IMR-90 (cell line): ENCODE measurements around the gene SMIM44. TPM values are rescaled to one million over a fixed set of nuclear protein-coding genes. Genes with fewer than 3 reads are reported as not detected.

Experiments
- ATAC-seq: fragments of 200-7000 bp; cut with Tn5 transposase; 2 replicates; pipeline ENCODE4 v1.9.1; 2020; ENCODE audit warnings: low read depth, mild to moderate bottlenecking, moderate library complexity
- BruUV-seq: library from RNA; stranded (reverse); fragments of 400-500 nt; replicated peaks from 2 replicates; lab custom pipeline; 2021; lab: Mats Ljungman, UMichigan
- CTCF ChIA-PET: fragments of 300-600 bp; formaldehyde crosslinking; extraction: SDS; loops from one replicate; lab custom pipeline; 2021; ENCODE audit warnings: antibody characterized with exemption; lab: Yijun Ruan, JAX
- POLR2A ChIA-PET: fragments of 300-600 bp; sonication (Branson Sonifier 250); formaldehyde crosslinking; loops from one replicate; lab custom pipeline; 2022; ENCODE audit warnings: antibody characterized with exemption; ENCODE audit not compliant: unreplicated experiment; lab: Charles Lee
- DNase-seq: peaks from one replicate; pipeline ENCODE4 v3.0.0; 2013
- H2AFZ ChIP-seq: replicated peaks from 2 replicates; pipeline ENCODE3; 2013; ENCODE audit warnings: low read length, mild to moderate bottlenecking; ENCODE audit not compliant: poor library complexity
- H2AK5ac ChIP-seq: 2 replicates; pipeline ENCODE4 v1.6.1; 2013; ENCODE audit warnings: low read depth, low read length, inconsistent platforms
- H2AK9ac ChIP-seq: replicated peaks from 2 replicates; pipeline ENCODE3; 2013; ENCODE audit warnings: mild to moderate bottlenecking, low read depth, low read length, moderate library complexity; ENCODE audit not compliant: poor library complexity
- H2BK120ac ChIP-seq: 2 replicates; pipeline ENCODE4 v1.6.1; 2013; ENCODE audit warnings: low read depth, low read length, inconsistent platforms
- H2BK15ac ChIP-seq: 3 replicates; pipeline ENCODE4 v1.6.1; 2013; ENCODE audit warnings: low read depth, low read length, inconsistent platforms
- H2BK20ac ChIP-seq: 2 replicates; pipeline ENCODE4 v1.6.1; 2013; ENCODE audit warnings: low read depth, mild to moderate bottlenecking, inconsistent platforms, low read length, moderate library complexity
- H2BK5ac ChIP-seq: 2 replicates; pipeline ENCODE4 v1.6.1; 2013; ENCODE audit warnings: mild to moderate bottlenecking, low read depth, low read length, inconsistent platforms; ENCODE audit not compliant: poor library complexity, severe bottlenecking
- H3K14ac ChIP-seq: replicated peaks from 2 replicates; pipeline ENCODE4 v1.6.1; 2013; ENCODE audit warnings: low read depth, low read length, inconsistent platforms
- H3K18ac ChIP-seq: 2 replicates; pipeline ENCODE4 v1.6.1; 2013; ENCODE audit warnings: low read depth, low read length, control low read depth
- H3K23ac ChIP-seq: 2 replicates; pipeline ENCODE4 v1.6.1; 2013; ENCODE audit warnings: low read depth, low read length, inconsistent platforms
- H3K27ac ChIP-seq: 2 replicates; pipeline ENCODE4 v1.5.1; 2013; ENCODE audit warnings: mild to moderate bottlenecking, control low read depth, low read length; ENCODE audit not compliant: insufficient read depth
- H3K27me3 ChIP-seq: 2 replicates; pipeline ENCODE4 v1.6.1; 2013; ENCODE audit warnings: low read length; ENCODE audit not compliant: control insufficient read depth, insufficient read depth
- H3K36me3 ChIP-seq: 2 replicates; pipeline ENCODE4 v1.6.1; 2013; ENCODE audit warnings: low read length, mixed read lengths; ENCODE audit not compliant: control insufficient read depth, insufficient read depth
- H3K4ac ChIP-seq: 2 replicates; pipeline ENCODE4 v1.6.1; 2013; ENCODE audit warnings: low read depth, low read length, inconsistent platforms
- H3K4me1 ChIP-seq: 2 replicates; pipeline ENCODE4 v1.6.1; 2013; ENCODE audit warnings: low read length, mixed read lengths; ENCODE audit not compliant: control insufficient read depth, insufficient read depth
- H3K4me2 ChIP-seq: 2 replicates; pipeline ENCODE4 v1.6.1; 2013; ENCODE audit warnings: low read depth, mild to moderate bottlenecking, control low read depth, low read length, moderate library complexity
- H3K4me3 ChIP-seq: 2 replicates; pipeline ENCODE4 v1.5.1; 2013; ENCODE audit warnings: low read depth, mild to moderate bottlenecking, control low read depth, low read length, moderate library complexity; ENCODE audit not compliant: insufficient read depth
- H3K56ac ChIP-seq: 2 replicates; pipeline ENCODE4 v1.6.1; 2013; ENCODE audit warnings: low read length, inconsistent platforms; ENCODE audit not compliant: insufficient read depth; ENCODE audit errors: extremely low read depth
- H3K79me1 ChIP-seq, 2 experiments: 2 replicates each; pipeline ENCODE4 v1.6.1; 2013; ENCODE audit warnings: low read length in 2 of 2, inconsistent platforms in 1 of 2, low read depth in 1 of 2
- H3K9ac ChIP-seq: 2 replicates; pipeline ENCODE4 v1.6.1; 2013; ENCODE audit warnings: low read depth, low read length, control low read depth
- H3K9me1 ChIP-seq: 2 replicates; pipeline ENCODE4 v1.6.1; 2013; ENCODE audit warnings: low read length, inconsistent platforms; ENCODE audit not compliant: insufficient read depth
- H3K9me3 ChIP-seq: 2 replicates; pipeline ENCODE4 v1.6.1; 2013; ENCODE audit warnings: low read length; ENCODE audit not compliant: control insufficient read depth, insufficient read depth
- H4K20me1 ChIP-seq: 2 replicates; pipeline ENCODE4 v1.6.1; 2013; ENCODE audit warnings: low read length, inconsistent platforms; ENCODE audit not compliant: insufficient read depth
- H4K5ac ChIP-seq: 2 replicates; pipeline ENCODE4 v1.6.1; 2013; ENCODE audit warnings: mild to moderate bottlenecking, low read depth, low read length, control low read depth
- H4K8ac ChIP-seq, 2 experiments: 2 replicates each; pipeline ENCODE4 v1.6.1; 2013; ENCODE audit warnings: low read depth in 2 of 2, low read length in 2 of 2, control low read depth in 1 of 2, inconsistent platforms in 1 of 2
- H4K91ac ChIP-seq: 2 replicates; pipeline ENCODE4 v1.6.1; 2013; ENCODE audit warnings: low read depth, low read length, inconsistent platforms; ENCODE audit not compliant: insufficient read depth
- CHD1 ChIP-seq: IDR thresholded peaks from 2 replicates; pipeline ENCODE4 v1.6.1; 2012; ENCODE audit warnings: low read depth, low read length, improper control_type of control experiment
- MAZ ChIP-seq: IDR thresholded peaks from 2 replicates; pipeline ENCODE4 v1.6.1; 2012; ENCODE audit warnings: low read depth, mild to moderate bottlenecking, low read length, improper control_type of control experiment, moderate library complexity, borderline replicate concordance
- MXI1 ChIP-seq: IDR thresholded peaks from 2 replicates; pipeline ENCODE4 v1.6.1; 2012; ENCODE audit warnings: low read depth, mild to moderate bottlenecking, low read length, moderate library complexity, borderline replicate concordance
- NFE2L2 ChIP-seq: fragments of 150-350 bp; IDR thresholded peaks from 2 replicates; pipeline ENCODE4 v1.6.1; 2016; ENCODE audit warnings: low read depth, mild to moderate bottlenecking, low read length
- POLR2A ChIP-seq: IDR thresholded peaks from 2 replicates; pipeline ENCODE4 v1.6.1; 2012; ENCODE audit warnings: mild to moderate bottlenecking, low read depth, low read length
- SMC3 ChIP-seq: fragments of 150-350 bp; IDR thresholded peaks from 2 replicates; pipeline ENCODE4 v1.6.1; 2016; ENCODE audit warnings: low read depth, mild to moderate bottlenecking, antibody characterized with exemption, low read length, moderate library complexity
- whole genome bisulfite sequencing, 2 experiments: methylation state at CpG; one replicate each; pipeline versions ENCODE4 v1.1.5 to v1.1.7; 2013; ENCODE audit warnings: missing lambda C conversion rate in 2 of 2; ENCODE audit not compliant: insufficient read length in 1 of 2; ENCODE audit errors: extremely low coverage in 2 of 2; 5-methylcytosine and 5-hydroxymethylcytosine counted together
- dilution Hi-C: fragments of 300-500 bp; cut with HindIII; formaldehyde crosslinking; loops from one replicate; pipeline ENCODE4 v1.14.3; 2018; ENCODE audit warnings: low sequenced_read_pairs; ENCODE audit not compliant: unreplicated experiment
- in situ Hi-C: fragments of 300-500 bp; cut with MboI; formaldehyde crosslinking; loops from 3 replicates; pipeline ENCODE4 v1.14.3; 2019; ENCODE audit warnings: low sequenced_read_pairs, inconsistent platforms, mixed read lengths
- intact Hi-C: fragments of 100-400 bp; cut with micrococcal nuclease; formaldehyde crosslinking; loops from 2 replicates; pipeline ENCODE4 v1.10.0; 2022
- polyA plus RNA-seq, 3 experiments: library from polyadenylated mRNA; depleted of rRNA; stranded (reverse); fragments of >200 nt; gene quantifications; 2 replicates each; pipeline ENCODE4 v1.2.3, GENCODE V29; 2012; ENCODE audit warnings: low replicate concordance in 1 of 3
- total RNA-seq: library from RNA; depleted of rRNA; stranded (reverse); fragments of >200 nt; gene quantifications from 2 replicates; pipeline ENCODE4 v1.2.3, GENCODE V29; 2012
- TF ChIP-seq, protein P1 (sequence below): fragments of 150-350 bp; IDR thresholded peaks from 2 replicates; pipeline ENCODE4 v1.6.1; 2016; ENCODE audit warnings: low read depth, mild to moderate bottlenecking, low read length, moderate library complexity, borderline replicate concordance
- TF ChIP-seq, protein P2 (sequence below): conservative IDR thresholded peaks from 2 replicates; pipeline ENCODE4 v1.5.1; 2012; ENCODE audit warnings: mild to moderate bottlenecking, low read depth, low read length, improper control_type of control experiment

SMIM44 gene
- total and polyA plus RNA-seq, 2 of the 4 experiments (the other 2 are of a cell fraction) = not detected

DNA sequence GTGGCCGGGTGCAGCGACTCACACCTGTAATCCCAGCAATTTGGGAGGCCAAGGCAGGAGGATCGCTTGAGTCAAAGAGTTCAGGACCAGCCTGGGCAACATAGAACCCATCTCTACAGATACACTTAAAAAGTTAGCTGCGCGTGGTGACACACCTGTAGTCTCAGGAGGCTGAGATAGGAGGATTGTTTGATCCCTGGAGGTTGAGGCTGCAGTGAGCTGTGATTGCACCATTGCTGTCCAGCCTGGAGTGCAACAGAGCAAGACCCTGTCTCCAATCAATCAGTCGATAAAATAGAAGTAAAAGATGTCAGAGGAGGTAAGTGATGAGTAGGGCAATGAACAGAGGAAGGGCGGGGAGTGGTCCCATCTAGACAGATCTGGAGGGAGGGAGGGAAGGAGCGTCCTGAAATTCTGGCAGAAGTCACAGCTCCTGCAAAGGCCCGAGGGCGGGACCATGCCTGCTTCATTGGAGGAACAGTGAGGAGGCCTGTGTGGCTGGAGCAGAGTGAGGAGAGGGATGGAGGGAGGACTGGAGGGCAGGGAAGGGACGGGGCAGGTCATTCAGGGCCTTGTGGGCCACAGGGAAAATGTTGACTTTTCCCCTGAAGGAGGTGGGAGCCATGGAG lies 12.6 kb downstream of the SMIM44 start:
- no peaks in the 10 kb centered on the region for H3K9me1 ChIP-seq
- H3K4me3 ChIP-seq = no peak overlapping the region
- peaks cover 13% of the 10 kb centered on the region for H4K20me1 ChIP-seq
- dilution Hi-C loops (no loop called here), in situ Hi-C loops (loop anchor here (5.0 kb wide), 1 partner anchor 143 kb away; no protein-coding TSS in a partner anchor), intact Hi-C loops (loop anchor here (5.0 kb wide), 1 partner anchor 163 kb away; no protein-coding TSS in a partner anchor)
- CTCF ChIA-PET = interaction anchor here (0.6 kb wide), 1 partner anchor 147 kb away, joined by 3 read pairs; no protein-coding TSS in a partner anchor
- H3K9me3 ChIP-seq = no peaks in the 10 kb centered on the region
- no peak overlapping the region for H4K8ac ChIP-seq
- peaks cover 6% of the 10 kb centered on the region for H3K36me3 ChIP-seq
- POLR2A ChIA-PET = no interaction called here
- no peak overlapping the region for H3K4ac ChIP-seq
- no peak for DNase-seq
- no peak overlapping the region for H3K23ac ChIP-seq
- H4K5ac ChIP-seq = no peak overlapping the region
- H3K56ac ChIP-seq = no peak overlapping the region
- H3K4me2 ChIP-seq = no peak overlapping the region
- no peak overlapping the region for H2BK120ac ChIP-seq
- H3K79me1 ChIP-seq = peaks cover 0 to 16% of the 10 kb centered on the region in 2 experiments; a peak in 3 of 4 replicates
- ATAC-seq = no peak
- H3K4me1 ChIP-seq = no peaks in the 10 kb centered on the region
- no peak overlapping the region for H2AK9ac ChIP-seq
- no peak overlapping the region for H2AK5ac ChIP-seq
- BruUV-seq = no TSS peak
- H2AFZ ChIP-seq = peak overlapping the region; percentile 3
- no peak overlapping the region for H2BK15ac ChIP-seq
- H3K18ac ChIP-seq = no peak overlapping the region
- no peak overlapping the region for H3K9ac ChIP-seq
- no peak overlapping the region for H2BK5ac ChIP-seq
- TF ChIP-seq, protein P1, sequence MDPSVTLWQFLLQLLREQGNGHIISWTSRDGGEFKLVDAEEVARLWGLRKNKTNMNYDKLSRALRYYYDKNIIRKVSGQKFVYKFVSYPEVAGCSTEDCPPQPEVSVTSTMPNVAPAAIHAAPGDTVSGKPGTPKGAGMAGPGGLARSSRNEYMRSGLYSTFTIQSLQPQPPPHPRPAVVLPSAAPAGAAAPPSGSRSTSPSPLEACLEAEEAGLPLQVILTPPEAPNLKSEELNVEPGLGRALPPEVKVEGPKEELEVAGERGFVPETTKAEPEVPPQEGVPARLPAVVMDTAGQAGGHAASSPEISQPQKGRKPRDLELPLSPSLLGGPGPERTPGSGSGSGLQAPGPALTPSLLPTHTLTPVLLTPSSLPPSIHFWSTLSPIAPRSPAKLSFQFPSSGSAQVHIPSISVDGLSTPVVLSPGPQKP = no peak
- TF ChIP-seq NFE2L2 (no peak), MXI1 (no peak), MAZ (no peak), SMC3 (no peak), POLR2A (no peak), CHD1 (no peak)
- TF ChIP-seq, protein P2, sequence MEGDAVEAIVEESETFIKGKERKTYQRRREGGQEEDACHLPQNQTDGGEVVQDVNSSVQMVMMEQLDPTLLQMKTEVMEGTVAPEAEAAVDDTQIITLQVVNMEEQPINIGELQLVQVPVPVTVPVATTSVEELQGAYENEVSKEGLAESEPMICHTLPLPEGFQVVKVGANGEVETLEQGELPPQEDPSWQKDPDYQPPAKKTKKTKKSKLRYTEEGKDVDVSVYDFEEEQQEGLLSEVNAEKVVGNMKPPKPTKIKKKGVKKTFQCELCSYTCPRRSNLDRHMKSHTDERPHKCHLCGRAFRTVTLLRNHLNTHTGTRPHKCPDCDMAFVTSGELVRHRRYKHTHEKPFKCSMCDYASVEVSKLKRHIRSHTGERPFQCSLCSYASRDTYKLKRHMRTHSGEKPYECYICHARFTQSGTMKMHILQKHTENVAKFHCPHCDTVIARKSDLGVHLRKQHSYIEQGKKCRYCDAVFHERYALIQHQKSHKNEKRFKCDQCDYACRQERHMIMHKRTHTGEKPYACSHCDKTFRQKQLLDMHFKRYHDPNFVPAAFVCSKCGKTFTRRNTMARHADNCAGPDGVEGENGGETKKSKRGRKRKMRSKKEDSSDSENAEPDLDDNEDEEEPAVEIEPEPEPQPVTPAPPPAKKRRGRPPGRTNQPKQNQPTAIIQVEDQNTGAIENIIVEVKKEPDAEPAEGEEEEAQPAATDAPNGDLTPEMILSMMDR = no peak
- no peak overlapping the region for H3K14ac ChIP-seq
- no peak overlapping the region for H3K27ac ChIP-seq
- WGBS, 2 experiments = 54% methylated on average over 5 of the region's 11 CpGs; no CpG with 5 or more reads in 1 of the 2 experiments
- peaks cover 6% of the 10 kb centered on the region; the same call in 1 of the 2 replicates for H3K27me3 ChIP-seq
- H2BK20ac ChIP-seq = no peak overlapping the region
- no peak overlapping the region for H4K91ac ChIP-seq
